Erythroblast (primary cell): Measurements from ENCODE around the gene CACNA2D2.

ENCODE experiments used
- GATA1 ChIP-seq: IDR thresholded peaks from 2 replicates; pipeline ENCODE4 v1.6.1; 2011; ENCODE audit warnings: low read depth, mild to moderate bottlenecking, control low read depth, low read length, moderate library complexity
- POLR2A ChIP-seq: IDR thresholded peaks from 2 replicates; pipeline ENCODE4 v1.6.1; 2011; ENCODE audit warnings: mild to moderate bottlenecking, low read length

DNA sequence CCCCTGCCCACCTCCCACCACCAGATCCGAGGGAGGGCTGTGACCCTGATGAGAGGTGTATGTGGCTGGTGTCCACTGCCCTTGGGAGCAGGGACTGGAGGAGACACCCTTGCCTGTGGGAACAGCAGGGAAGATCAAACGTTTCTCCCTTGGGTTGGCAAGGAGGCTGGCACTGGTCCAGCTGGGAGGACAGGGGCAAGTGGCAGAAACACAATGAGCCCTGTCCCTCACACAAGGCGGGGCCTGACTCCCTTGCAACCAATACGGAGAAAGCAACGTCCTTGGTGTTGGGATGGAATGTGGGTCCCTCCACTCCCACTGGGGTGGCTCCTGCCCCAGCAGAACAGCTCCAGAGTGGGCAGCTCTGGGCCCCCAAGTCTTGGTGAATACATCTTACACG is 186.1 kb downstream of the CACNA2D2 start:
- TF ChIP-seq POLR2A, result no peak
- no peak for TF ChIP-seq GATA1
